K562 (cell line): ENCODE measurements around the gene PDCD11. TPM values are rescaled to one million over a fixed set of nuclear protein-coding genes. Genes with fewer than 3 reads are reported as not detected.

Experiments used
- ATAC-seq: fragments of 200-7000 bp; cut with Tn5 transposase; 3 replicates; pipeline ENCODE4 v1.9.1; 2020; ENCODE audit warnings: moderate library complexity
- BruUV-seq: library from RNA; stranded (reverse); fragments of 400-500 nt; replicated peaks from 2 replicates; lab custom pipeline; 2021; lab: Mats Ljungman, UMichigan
- CTCF ChIA-PET: fragments of 300-600 bp; formaldehyde crosslinking; extraction: SDS; loops from one replicate; lab custom pipeline; 2021; ENCODE audit warnings: low intra/inter-chr PET ratio; lab: Yijun Ruan, JAX
- POLR2A ChIA-PET: fragments of 300-600, 350-650 bp; sonication (Branson Sonifier 250); formaldehyde crosslinking; extraction: SDS; loops from one replicate; lab custom pipeline; 2021; ENCODE audit warnings: antibody characterized with exemption, inconsistent platforms; lab: Yijun Ruan, JAX
- DNase-seq, 4 experiments: peaks; one replicate each; pipeline versions ENCODE4 v3.0.0 to v3.0.0-alpha.2; 2011 to 2018; ENCODE audit warnings: low spot score in 3 of 4, mixed read lengths in 3 of 4; ENCODE audit errors: extremely low read depth in 1 of 4
- FAIRE-seq: peaks from 2 replicates; lab custom pipeline; 2011; peaks lifted over from hg19 to GRCh38; lab: Jason Lieb, UNC
- H2AFZ ChIP-seq: 2 replicates; pipeline ENCODE4 v1.6.0; 2011; ENCODE audit warnings: low read depth, low read length, control low read depth, inconsistent platforms
- H3K27ac ChIP-seq: fragments of 200-600 bp; 3 replicates; pipeline ENCODE4 v1.8.0; 2011; ENCODE audit warnings: low read depth, mild to moderate bottlenecking, control low read depth, inconsistent platforms, low read length, moderate library complexity, mixed read lengths; ENCODE audit errors: extremely low read depth
- H3K27me3 ChIP-seq, 2 experiments: fragments of 300-600 bp in 1 of 2; 2 replicates in 1 of 2; 3 replicates in 1 of 2; pipeline versions ENCODE4 v1.6.0 to v1.8.0; 2011; ENCODE audit warnings: inconsistent platforms in 2 of 2, low read length in 2 of 2, mild to moderate bottlenecking in 1 of 2, mixed read lengths in 1 of 2, moderate library complexity in 1 of 2; ENCODE audit not compliant: control insufficient read depth in 2 of 2, insufficient read depth in 2 of 2
- H3K36me3 ChIP-seq: fragments of 300-600 bp; 3 replicates; pipeline ENCODE4 v1.8.0; 2011; ENCODE audit warnings: mild to moderate bottlenecking, low read length, inconsistent platforms; ENCODE audit not compliant: control insufficient read depth, insufficient read depth
- H3K4me1 ChIP-seq, 2 experiments: fragments of 200-600 bp in 1 of 2; replicated peaks in 1 of 2; 2 replicates in 1 of 2; 3 replicates in 1 of 2; pipeline versions ENCODE4 v1.5.1 to v1.8.0; 2011; ENCODE audit warnings: inconsistent platforms in 2 of 2, low read length in 2 of 2, mild to moderate bottlenecking in 1 of 2, mixed read lengths in 1 of 2, moderate library complexity in 1 of 2; ENCODE audit not compliant: control insufficient read depth in 2 of 2, insufficient read depth in 2 of 2
- H3K4me2 ChIP-seq: 2 replicates; pipeline ENCODE4 v1.6.1; 2011; ENCODE audit warnings: low read length, control low read depth, inconsistent platforms, mixed read lengths; ENCODE audit not compliant: insufficient read depth
- H3K4me3 ChIP-seq: fragments of 200-600 bp; sonication (generic), shearing (Covaris generic); 2 replicates; pipeline ENCODE4 v1.5.1; 2016; ENCODE audit warnings: control low read depth, inconsistent platforms
- H3K79me2 ChIP-seq: fragments of 200-600 bp; 3 replicates; pipeline ENCODE4 v1.8.0; 2011; ENCODE audit warnings: low read length, inconsistent platforms; ENCODE audit not compliant: control insufficient read depth, insufficient read depth
- H3K9ac ChIP-seq, 2 experiments: 2 replicates each; pipeline versions ENCODE4 v1.6.0 to v1.6.1; 2011; ENCODE audit warnings: low read depth in 2 of 2, low read length in 2 of 2, control low read depth in 1 of 2, inconsistent platforms in 1 of 2, mild to moderate bottlenecking in 1 of 2, mixed read lengths in 1 of 2; ENCODE audit not compliant: insufficient read depth in 1 of 2
- H3K9me1 ChIP-seq: one replicate; pipeline ENCODE4 v1.6.0; 2011; ENCODE audit warnings: inconsistent platforms, mild to moderate bottlenecking, low read length, moderate library complexity; ENCODE audit not compliant: control insufficient read depth, insufficient read depth
- H3K9me3 ChIP-seq: replicated peaks from 2 replicates; pipeline ENCODE4 v1.5.1; 2011; ENCODE audit warnings: low read depth, low read length, inconsistent platforms; ENCODE audit not compliant: control insufficient read depth, insufficient read depth
- H4K20me1 ChIP-seq: replicated peaks from 2 replicates; pipeline ENCODE4 v1.6.1; 2011; ENCODE audit warnings: low read length, inconsistent platforms, mixed read lengths; ENCODE audit not compliant: control insufficient read depth, insufficient read depth
- MTA1 ChIP-seq: fragments of 450-650 bp; IDR thresholded peaks from 2 replicates; pipeline ENCODE4 v1.6.1; 2017; ENCODE audit warnings: borderline replicate concordance
- POLR2G ChIP-seq: fragments of 200-400 bp; formaldehyde crosslinking; IDR thresholded peaks from 2 replicates; pipeline ENCODE4 v1.6.1; 2017; ENCODE audit warnings: low read depth, mild to moderate bottlenecking, antibody characterized with exemption, low read length, moderate library complexity
- ZFP36 ChIP-seq: fragments of 150-350 bp; IDR thresholded peaks from 2 replicates; pipeline ENCODE4 v1.6.1; 2018; ENCODE audit warnings: low read length, low read depth; ENCODE audit not compliant: partially characterized antibody
- WGBS: fragments of 100-300 bp; shearing (Covaris generic); methylation state at CpG from one replicate; pipeline ENCODE4 v1.1.6; 2016; ENCODE audit warnings: low coverage, mixed read lengths; ENCODE audit not compliant: insufficient coverage; ENCODE audit errors: missing lambda C conversion rate; 5-methylcytosine and 5-hydroxymethylcytosine counted together
- in situ Hi-C: fragments of 300-500 bp; cut with MboI; formaldehyde crosslinking; loops from 4 replicates; pipeline ENCODE4 v1.15.0; 2018; ENCODE audit warnings: inconsistent platforms, mixed read lengths
- intact Hi-C: fragments of 100-400 bp; cut with micrococcal nuclease; formaldehyde crosslinking; loops from 2 replicates; pipeline ENCODE4 v1.14.2; 2022
- polyA plus RNA-seq, 8 experiments: library from polyadenylated mRNA; depleted of rRNA in 4 of 8; stranded (reverse) in 5 of 8; unstranded in 3 of 8; fragments of >200 nt; fragmentation: Nextera tagmentation in 2 of 8; fragmentation: Illumina TruSeq in 1 of 8; extraction: Ambion mirVana in 2 of 8; extraction: Trizol in 1 of 8; gene quantifications; 2 replicates each; pipeline versions ENCODE4 v1.2.1 to v1.2.3, GENCODE V29; 2011 to 2014; ENCODE audit warnings: inconsistent platforms in 1 of 8, missing spikeins in 1 of 8
- total RNA-seq, 7 experiments: library from RNA; depleted of rRNA in 6 of 7; stranded (reverse); fragments of >200 nt in 6 of 7; fragmentation: Illumina TruSeq in 2 of 7; extraction: Trizol in 2 of 7; gene quantifications; 2 replicates each; pipeline versions ENCODE4 v1.2.1 to v1.2.3, GENCODE V29; 2011 to 2021; ENCODE audit warnings: low replicate concordance in 1 of 7
- TF ChIP-seq, protein P1 (sequence below): IDR thresholded peaks from 2 replicates; pipeline ENCODE4 v1.6.1; 2011; ENCODE audit warnings: borderline replicate concordance, low read depth, mild to moderate bottlenecking, moderate library complexity, low read length; ENCODE audit not compliant: insufficient read depth, poor library complexity, severe bottlenecking

PDCD11 gene
- total and polyA plus RNA-seq, 9 of the 15 experiments (the other 6 are each of a cell fraction or from before 2014, with no cell fraction given), result 14.8 to 73.8 (median 50.0) TPM

DNA sequence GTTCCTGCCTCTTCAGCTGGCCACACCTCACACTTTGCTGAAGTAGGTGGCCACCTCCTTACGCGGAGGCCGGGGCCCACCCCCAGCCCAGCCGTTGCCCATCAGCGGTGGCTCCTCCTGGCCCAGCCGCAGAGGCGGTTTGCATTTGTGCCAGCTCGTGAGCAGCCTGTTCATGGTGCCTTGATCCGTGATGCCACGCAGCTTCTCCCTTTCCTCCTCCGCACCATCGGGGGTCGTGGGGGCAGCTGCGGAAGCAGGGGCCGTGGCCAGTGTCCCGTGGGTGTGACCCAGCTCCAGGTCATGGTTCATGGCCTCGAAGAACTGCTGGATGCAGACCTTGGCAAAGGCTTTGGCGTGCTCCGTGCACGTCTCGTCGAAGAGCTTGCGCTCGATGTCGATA lies 58.8 kb downstream of the PDCD11 start:
- no peak overlapping the region for H3K27ac ChIP-seq
- no peak overlapping the region for H3K4me2 ChIP-seq
- ChIA-PET CTCF (no interaction called here), POLR2A (no interaction called here)
- no peaks in the 10 kb centered on the region for H3K9me3 ChIP-seq
- WGBS, result 35% methylated on average over 25 of the region's 25 CpGs
- TF ChIP-seq POLR2G (0 out of 2 replicates have a peak, but pooled peaks have one; percentile 22), MTA1 (no peak)
- intact Hi-C loops, result no loop called here
- H3K79me2 ChIP-seq, result no peaks in the 10 kb centered on the region
- FAIRE-seq (no peak), ATAC-seq (no peak), DNase-seq (no peak)
- no peaks in the 10 kb centered on the region for H3K36me3 ChIP-seq
- H4K20me1 ChIP-seq, result no peaks in the 10 kb centered on the region; the same call in 1 of the 2 replicates
- BruUV-seq, result no TSS peak
- H3K4me3 ChIP-seq, result no peak overlapping the region
- in situ Hi-C loops, result no loop called here
- peaks cover 2 to 22% of the 10 kb centered on the region in 2 experiments; a peak in 3 of 5 replicates for H3K4me1 ChIP-seq
- H3K9ac ChIP-seq, result peak overlapping the region in 1 of 2 experiments; percentile 68; a peak in 1 of 4 replicates
- H3K27me3 ChIP-seq, result no peaks in the 10 kb centered on the region
- no peaks in the 10 kb centered on the region for H3K9me1 ChIP-seq
- no peak overlapping the region for H2AFZ ChIP-seq

DNA sequence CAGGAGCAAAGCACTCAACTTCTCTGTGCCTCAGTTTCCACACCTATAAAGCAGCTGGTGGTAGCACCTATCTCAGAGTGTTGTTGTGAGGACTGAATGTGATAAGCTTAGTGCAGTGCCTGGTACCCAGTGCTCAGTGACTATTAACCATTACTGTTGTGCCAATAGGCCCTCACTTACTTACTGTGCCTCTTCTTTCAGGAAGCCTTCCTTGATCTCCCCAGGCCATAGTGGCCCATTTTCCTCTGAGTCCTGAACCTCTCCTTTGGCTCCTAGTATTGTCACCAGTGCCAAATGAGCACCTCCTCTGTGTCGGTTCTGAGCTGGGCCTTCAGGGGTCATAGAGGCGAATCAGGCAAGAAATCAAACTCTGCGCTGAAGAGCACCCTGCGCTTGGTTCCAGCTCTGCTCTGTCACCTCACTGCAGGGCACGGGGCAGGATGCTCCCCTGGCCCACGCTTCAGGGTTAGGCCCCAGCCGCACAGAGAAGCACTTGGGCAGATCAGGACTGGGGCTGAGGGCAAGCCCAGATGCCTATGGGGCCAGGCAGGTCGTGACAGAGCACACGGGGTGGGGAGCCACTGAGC lies 59.7 kb downstream of the PDCD11 start:
- H3K4me1 ChIP-seq, result peaks cover 2 to 18% of the 10 kb centered on the region in 2 experiments; a peak in 3 of 5 replicates
- intact Hi-C loops, result no loop called here
- H3K9ac ChIP-seq, result no peak overlapping the region
- no peaks in the 10 kb centered on the region for H3K27me3 ChIP-seq
- in situ Hi-C loops, result no loop called here
- BruUV-seq, result no TSS peak
- H2AFZ ChIP-seq, result no peak overlapping the region
- FAIRE-seq, result no peak
- no peaks in the 10 kb centered on the region; the same call in 1 of the 2 replicates for H4K20me1 ChIP-seq
- no peaks in the 10 kb centered on the region for H3K79me2 ChIP-seq
- ChIA-PET POLR2A (no interaction called here), CTCF (no interaction called here)
- DNase-seq, result no peak
- no peaks in the 10 kb centered on the region for H3K9me1 ChIP-seq
- H3K4me2 ChIP-seq, result no peak overlapping the region
- no peak for ATAC-seq
- H3K9me3 ChIP-seq, result no peaks in the 10 kb centered on the region
- no peak overlapping the region for H3K27ac ChIP-seq
- H3K36me3 ChIP-seq, result no peaks in the 10 kb centered on the region
- no peak overlapping the region for H3K4me3 ChIP-seq
- TF ChIP-seq, protein P1, sequence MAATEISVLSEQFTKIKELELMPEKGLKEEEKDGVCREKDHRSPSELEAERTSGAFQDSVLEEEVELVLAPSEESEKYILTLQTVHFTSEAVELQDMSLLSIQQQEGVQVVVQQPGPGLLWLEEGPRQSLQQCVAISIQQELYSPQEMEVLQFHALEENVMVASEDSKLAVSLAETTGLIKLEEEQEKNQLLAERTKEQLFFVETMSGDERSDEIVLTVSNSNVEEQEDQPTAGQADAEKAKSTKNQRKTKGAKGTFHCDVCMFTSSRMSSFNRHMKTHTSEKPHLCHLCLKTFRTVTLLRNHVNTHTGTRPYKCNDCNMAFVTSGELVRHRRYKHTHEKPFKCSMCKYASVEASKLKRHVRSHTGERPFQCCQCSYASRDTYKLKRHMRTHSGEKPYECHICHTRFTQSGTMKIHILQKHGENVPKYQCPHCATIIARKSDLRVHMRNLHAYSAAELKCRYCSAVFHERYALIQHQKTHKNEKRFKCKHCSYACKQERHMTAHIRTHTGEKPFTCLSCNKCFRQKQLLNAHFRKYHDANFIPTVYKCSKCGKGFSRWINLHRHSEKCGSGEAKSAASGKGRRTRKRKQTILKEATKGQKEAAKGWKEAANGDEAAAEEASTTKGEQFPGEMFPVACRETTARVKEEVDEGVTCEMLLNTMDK, result no peak
- TF ChIP-seq ZFP36, result peak; percentile 75
- TF ChIP-seq, all 486 proteins: peak for 1
- 42% methylated on average over 6 of the region's 9 CpGs for WGBS
